ENCODE results near the gene ODC1.

ODC1 gene

GRCh38 chr2:10439185-10439879, 8.8 kb downstream of the ODC1 start:
- no peak overlapping the region for H3K4me3 ChIP-seq (ENCODE audit: low read length)
- DNase-seq (ENCODE audit: low read depth, low spot score): no peak

- H3K4me3 ChIP-seq (ENCODE audit: low read length): no peak overlapping the region
- no peak for DNase-seq (ENCODE audit: low read depth, low spot score)
Observed at GRCh38 chr2:10438688-10439087, 9.4 kb downstream of the ODC1 start.

DNA sequence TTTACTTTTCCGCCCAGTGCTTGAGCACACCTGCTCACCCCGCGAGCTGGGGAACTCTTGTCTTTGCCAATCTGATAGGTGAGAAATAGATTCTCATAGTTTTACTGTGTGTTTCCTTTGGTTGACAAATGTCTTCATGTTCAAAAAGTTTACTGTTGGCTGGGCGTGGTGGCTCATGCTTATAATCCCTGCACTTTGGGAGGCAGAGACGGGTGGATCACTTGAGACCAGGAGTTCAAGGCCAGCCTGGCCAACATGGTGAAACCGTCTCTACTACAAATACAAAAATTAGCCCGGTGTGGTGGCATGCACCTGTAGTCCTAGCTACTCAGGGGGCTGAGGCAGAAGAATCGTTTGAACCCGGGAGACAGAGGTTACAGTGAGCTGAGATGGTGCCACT, 10.3 kb downstream of the ODC1 start:
- no peak overlapping the region for H3K4me3 ChIP-seq (ENCODE audit: low read length)
- no peak for DNase-seq (ENCODE audit: low read depth, low spot score)

- no peak overlapping the region for H3K4me3 ChIP-seq (ENCODE audit: low read length)
- DNase-seq (ENCODE audit: low read depth, low spot score): no peak
Observed at GRCh38 chr2:10436583-10437110, 11.5 kb downstream of the ODC1 start.

- no peak overlapping the region for H3K4me3 ChIP-seq (ENCODE audit: low read length)
- no peak for DNase-seq (ENCODE audit: low read depth, low spot score)
Observed at GRCh38 chr2:10435820-10436204, 12.3 kb downstream of the ODC1 start.

- no peak for DNase-seq (ENCODE audit: low read depth, low spot score)
- H3K4me3 ChIP-seq (ENCODE audit: low read length): no peak overlapping the region
Observed at GRCh38 chr2:10434886-10435819, 13.0 kb downstream of the ODC1 start.

DNA sequence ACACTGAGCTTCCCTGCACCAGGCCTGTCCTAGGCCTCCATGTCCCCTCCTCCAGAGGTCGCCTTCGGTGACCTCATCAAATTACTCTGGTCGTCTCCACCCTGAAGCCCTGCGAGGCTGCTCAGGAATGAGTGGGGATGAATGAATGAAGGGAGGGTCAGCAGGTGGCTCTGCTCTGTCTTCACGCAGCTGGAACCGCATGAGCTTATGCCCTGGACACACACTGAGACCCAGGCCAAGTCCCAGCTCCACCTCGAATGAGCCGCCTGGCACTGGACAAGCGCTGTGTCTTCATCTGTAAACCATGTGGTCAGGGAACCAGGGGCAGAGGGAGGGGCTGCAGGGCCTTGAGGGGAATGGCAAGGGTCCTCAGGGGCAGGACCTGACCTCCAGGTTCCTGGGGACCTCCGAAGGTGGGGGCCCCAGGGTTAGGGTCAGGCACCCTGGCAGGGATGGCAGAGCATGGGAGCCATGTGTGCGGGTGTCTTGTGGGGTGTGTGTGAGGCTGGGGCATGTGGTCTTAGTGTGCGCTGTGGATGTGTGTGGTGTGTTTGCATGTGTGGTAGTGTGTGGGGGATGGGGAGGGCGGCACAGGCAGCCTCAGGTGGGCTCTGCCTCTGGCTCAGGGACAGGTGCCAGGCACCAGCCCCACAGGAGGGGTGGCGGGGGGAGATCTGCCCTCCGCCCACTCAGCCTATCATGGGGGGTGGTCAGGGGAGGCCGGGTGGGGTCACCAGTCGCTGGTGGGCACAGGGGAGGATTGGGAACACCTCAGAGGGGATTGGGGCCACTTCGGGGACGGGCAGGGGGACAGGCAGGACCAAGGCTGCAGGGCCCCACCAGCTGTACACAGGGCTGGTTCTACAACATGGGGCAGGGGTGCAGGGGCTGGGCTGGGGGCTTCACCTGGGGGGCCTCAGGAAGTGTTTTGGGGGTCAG, 13.9 kb downstream of the ODC1 start:
- no peak for DNase-seq (ENCODE audit: low read depth, low spot score)
- no peak overlapping the region for H3K4me3 ChIP-seq (ENCODE audit: low read length)

DNA sequence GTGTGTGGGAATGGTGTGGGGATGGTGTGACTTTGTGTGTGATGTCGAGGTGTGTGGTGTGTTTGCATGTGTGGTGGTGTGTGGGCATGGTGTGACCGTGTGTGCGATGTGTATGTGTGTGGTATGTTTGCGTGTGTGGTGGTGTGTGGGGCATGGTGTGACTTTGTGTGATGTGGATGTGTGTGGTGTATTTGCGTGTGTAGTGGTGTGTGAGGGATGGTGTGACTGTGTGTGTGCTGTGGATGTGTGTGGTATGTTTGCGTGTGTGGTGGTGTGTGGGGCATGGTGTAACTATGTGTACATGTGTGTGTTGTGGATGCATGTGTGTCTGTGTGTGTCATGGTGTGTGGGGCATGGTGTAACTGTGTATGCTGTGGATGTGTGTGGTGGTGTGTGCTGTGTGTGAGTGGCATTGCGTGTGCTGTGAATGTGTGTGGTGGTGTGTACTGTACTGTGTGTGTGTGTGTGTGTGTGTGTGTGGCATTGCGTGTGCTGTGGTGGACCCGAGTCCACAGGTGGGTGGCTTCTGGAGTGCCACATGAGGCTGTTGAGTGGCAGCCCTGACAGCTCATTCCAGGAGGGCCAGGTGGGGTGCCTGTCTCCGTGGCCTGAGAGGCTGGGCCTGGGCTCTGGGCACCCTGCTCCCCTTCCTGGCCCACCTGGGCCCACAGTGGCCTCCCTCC, 14.7 kb downstream of the ODC1 start:
- no peak overlapping the region for H3K4me3 ChIP-seq (ENCODE audit: low read length)
- no peak for DNase-seq (ENCODE audit: low read depth, low spot score)

DNA sequence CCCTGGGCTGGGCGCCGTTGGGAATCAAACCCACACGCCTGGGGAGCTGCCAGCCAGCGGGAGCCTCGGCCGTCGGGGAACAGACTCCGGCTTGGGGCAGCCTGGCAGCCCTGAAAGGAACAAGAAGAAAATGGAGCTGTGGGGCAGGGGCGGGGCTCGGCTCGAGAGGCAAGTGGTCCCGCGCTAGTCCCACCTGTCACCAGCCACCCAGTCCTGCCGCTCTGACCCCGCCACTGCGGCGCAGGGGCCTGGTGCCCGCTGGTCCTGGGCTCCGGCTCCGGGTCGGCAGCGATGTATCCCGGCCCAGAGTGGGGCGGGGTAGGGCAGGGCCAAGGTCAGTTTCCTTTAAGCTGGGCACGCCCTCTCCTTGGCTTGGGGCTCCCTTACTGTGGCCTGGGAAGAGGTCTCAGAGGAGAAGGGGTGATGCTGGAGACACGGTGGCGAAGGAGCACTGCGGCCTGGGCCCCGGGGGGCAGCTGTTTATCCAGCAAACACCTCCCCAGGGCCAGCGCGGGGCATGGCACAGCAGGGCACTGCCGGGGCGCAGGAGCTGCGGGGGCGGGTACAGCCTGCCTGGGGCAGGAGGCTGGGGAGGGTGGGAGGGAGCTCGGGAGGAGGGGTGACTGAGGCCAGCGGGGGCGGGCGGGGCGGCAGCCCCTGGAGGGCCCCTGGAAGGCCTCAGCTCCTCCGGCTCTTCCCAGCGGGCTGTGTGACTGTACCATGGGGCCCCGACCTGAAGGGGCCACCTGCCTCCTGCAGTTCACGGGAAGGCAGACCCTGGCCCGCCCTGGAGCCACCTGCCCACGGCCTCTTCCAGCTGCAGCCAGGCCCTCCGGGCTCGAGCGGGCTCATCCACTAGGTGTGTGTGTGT, 15.6 kb downstream of the ODC1 start:
- peak overlapping the region; percentile 51 for H3K4me3 ChIP-seq (ENCODE audit: low read length)
- no peak for DNase-seq (ENCODE audit: low read depth, low spot score)

GRCh38 chr2:10431797-10432196, 16.3 kb downstream of the ODC1 start:
- H3K4me3 ChIP-seq (ENCODE audit: low read length): peak overlapping the region; percentile 51
- no peak for DNase-seq (ENCODE audit: low read depth, low spot score)

GRCh38 chr2:10430886-10431622, 17.1 kb downstream of the ODC1 start:
- DNase-seq (ENCODE audit: low read depth, low spot score): no peak
- H3K4me3 ChIP-seq (ENCODE audit: low read length): no peak overlapping the region

GRCh38 chr2:10428924-10429323, 19.2 kb downstream of the ODC1 start:
- H3K4me3 ChIP-seq (ENCODE audit: low read length): no peak overlapping the region
- no peak for DNase-seq (ENCODE audit: low read depth, low spot score)

DNA sequence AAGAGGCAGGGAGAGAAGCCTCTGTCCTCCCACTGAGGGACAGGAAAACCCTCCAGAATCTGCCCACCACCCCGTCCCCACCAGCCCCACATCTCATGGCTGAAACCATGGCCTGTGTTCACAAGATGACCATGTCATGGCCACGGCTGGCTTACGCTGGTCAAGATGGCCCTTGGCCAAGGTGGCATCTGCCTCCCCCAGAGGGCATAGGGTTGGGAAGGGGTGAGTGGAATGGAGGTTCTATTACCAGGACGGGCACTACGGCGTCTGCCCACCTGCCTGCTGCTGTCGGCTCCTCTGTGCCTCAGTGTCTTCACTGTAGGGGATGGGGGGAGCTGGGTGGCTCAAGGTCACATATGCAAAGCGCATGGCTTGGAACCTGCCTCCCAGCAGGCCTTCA, 19.8 kb downstream of the ODC1 start:
- DNase-seq (ENCODE audit: low read depth, low spot score): no peak
- H3K4me3 ChIP-seq (ENCODE audit: low read length): no peak overlapping the region

DNA sequence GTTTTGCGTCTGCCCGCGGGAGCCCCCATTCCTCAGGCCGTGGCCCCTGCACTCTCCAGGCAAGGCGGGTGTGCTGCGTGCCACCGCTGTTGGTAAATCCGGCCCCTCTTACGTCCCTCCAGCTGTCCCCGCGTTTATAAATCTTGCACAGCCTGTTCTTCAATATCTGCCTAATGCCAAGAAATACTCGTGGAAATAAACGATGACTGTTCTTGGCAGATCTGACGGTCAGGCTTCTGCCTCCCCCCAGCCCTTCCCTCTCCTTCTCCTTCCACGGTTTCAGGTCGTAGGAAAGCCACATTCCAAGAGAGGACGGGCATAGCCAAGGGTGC, 20.5 kb downstream of the ODC1 start:
- no peak overlapping the region for H3K4me3 ChIP-seq (ENCODE audit: low read length)
- DNase-seq (ENCODE audit: low read depth, low spot score): no peak

DNA sequence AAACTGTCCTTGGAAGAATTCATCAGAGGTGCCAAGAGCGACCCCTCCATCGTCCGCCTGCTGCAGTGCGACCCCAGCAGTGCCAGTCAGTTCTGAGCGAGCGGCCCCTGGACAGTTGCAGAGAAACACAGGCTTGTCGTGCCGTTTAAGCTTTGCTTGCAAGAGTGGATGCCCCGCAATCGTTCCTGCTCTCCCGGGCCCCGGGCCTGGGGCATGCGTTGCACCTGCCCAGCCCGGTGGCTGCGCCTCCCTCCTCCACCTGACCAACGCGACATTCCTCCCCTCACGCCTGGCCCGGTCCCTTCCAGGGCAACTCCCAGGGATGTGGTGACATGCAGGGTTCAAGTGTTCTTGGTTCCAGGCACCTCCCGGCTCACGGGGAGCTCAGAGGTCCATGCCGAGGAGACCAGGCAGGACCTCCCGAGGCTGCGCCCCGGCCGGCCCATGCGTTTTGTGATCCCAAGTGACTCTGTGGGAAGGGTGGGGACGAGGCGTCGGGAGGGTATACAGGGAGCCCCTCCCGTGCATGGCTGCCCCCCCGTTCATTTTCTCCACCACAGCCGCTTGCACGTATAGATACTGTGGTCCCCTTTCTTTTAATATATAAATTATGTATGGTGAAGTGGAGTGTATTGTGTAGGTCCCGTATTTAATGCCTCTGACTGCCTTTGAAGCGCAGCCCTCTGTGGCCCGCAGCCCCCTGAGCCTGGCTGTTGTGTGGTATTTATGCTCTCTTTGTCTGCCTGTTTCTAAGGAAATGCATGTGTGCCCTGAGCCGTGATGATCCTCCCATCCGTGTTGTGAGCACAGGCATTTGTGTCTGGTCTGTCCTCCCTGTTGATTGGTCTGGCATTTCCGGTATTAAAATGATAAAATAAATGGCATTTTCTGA, 21.2 kb downstream of the ODC1 start:
- H3K4me3 ChIP-seq (ENCODE audit: low read length): no peak overlapping the region
- DNase-seq (ENCODE audit: low read depth, low spot score): no peak

- DNase-seq (ENCODE audit: low read depth, low spot score): no peak
- no peak overlapping the region for H3K4me3 ChIP-seq (ENCODE audit: low read length)
Observed at GRCh38 chr2:10425699-10426098, 22.4 kb downstream of the ODC1 start.

Data from Jurkat, Clone E6-1 (cell line).